Esophagus (tissue), 2 donors: Measurements from ENCODE around the gene MOCS3. TPM values are rescaled to one million over a fixed set of nuclear protein-coding genes. Genes with fewer than 3 reads are reported as not detected.
"Not testable (repeated sequence)": the region's sequence is repeated elsewhere in the genome, so short reads cannot be mapped to it uniquely, and the experiment has no call there.

Experiments
- H3K27ac ChIP-seq, 2 donors: one replicate each; pipeline ENCODE4 v1.5.1; 2013; ENCODE audit warnings: low read depth in 2 of 2, mild to moderate bottlenecking in 2 of 2, inconsistent platforms in 1 of 2, low read length in 1 of 2, moderate library complexity in 1 of 2
- H3K27me3 ChIP-seq, 2 donors: one replicate each; pipeline ENCODE4 v1.6.1; 2013; ENCODE audit warnings: low read length in 2 of 2, control low read depth in 1 of 2, mild to moderate bottlenecking in 1 of 2; ENCODE audit not compliant: insufficient read depth in 2 of 2, control insufficient read depth in 1 of 2
- H3K36me3 ChIP-seq, 2 donors: one replicate each; pipeline ENCODE4 v1.6.1; 2013; ENCODE audit warnings: low read length in 1 of 2; ENCODE audit not compliant: control insufficient read depth in 2 of 2, insufficient read depth in 2 of 2
- H3K4me1 ChIP-seq, 2 donors: one replicate each; pipeline ENCODE4 v1.6.1; 2013; ENCODE audit warnings: low read length in 1 of 2; ENCODE audit not compliant: control insufficient read depth in 2 of 2, insufficient read depth in 2 of 2
- H3K4me3 ChIP-seq, 2 donors: one replicate each; pipeline ENCODE4 v1.5.1; 2013; ENCODE audit warnings: low read length in 2 of 2, mild to moderate bottlenecking in 2 of 2, low read depth in 1 of 2, moderate library complexity in 1 of 2
- H3K9me3 ChIP-seq, 2 donors: one replicate each; pipeline ENCODE4 v1.6.1; 2013; ENCODE audit warnings: mild to moderate bottlenecking in 2 of 2, low read depth in 1 of 2, low read length in 1 of 2, moderate library complexity in 1 of 2; ENCODE audit not compliant: control insufficient read depth in 2 of 2, insufficient read depth in 1 of 2
- WGBS, 2 donors: extraction: QIAGEN DNeasy Blood & Tissue Kit; methylation state at CpG; one replicate each; pipeline ENCODE4 v1.1.7; 2013; 5-methylcytosine and 5-hydroxymethylcytosine counted together
- polyA plus RNA-seq, 2 donors: library from polyadenylated mRNA; stranded (reverse); fragments of 200-250 nt; gene quantifications; one replicate each; pipeline ENCODE4 v1.2.3, GENCODE V29; 2013
- donor health status: healthy with polysubstance abuse.
- donor health status: Bipolar disorder and iron deficiency.

MOCS3 gene
- polyA plus RNA-seq, 2 donors, result 1.3 to 2.8 TPM

- Histone ChIP-seq H3K9me3 (no peaks in the 10 kb centered on the region), H3K4me3 (peak within 1 kb of the TSS; percentile 65 to 89), H3K4me1 (peaks cover 7% of the 10 kb centered on the region in 2 donors), H3K27me3 (no peaks in the 10 kb centered on the region), H3K27ac (peak within 1 kb of the TSS; percentile 88 to 95), H3K36me3 (peaks cover 2 to 3% of the 10 kb centered on the region in 2 donors)
- WGBS, 2 donors, result 0% methylated on average over 52 of the region's 52 CpGs
Observed at GRCh38 chr20:50957798-50958614, 612 bp upstream of the MOCS3 start, which contains the start of gene DPM1. Gene DPM1, minus strand, starts transcription at chr20:50958532. Its CDS starts 9 bp downstream, at chr20:50958523.

DNA sequence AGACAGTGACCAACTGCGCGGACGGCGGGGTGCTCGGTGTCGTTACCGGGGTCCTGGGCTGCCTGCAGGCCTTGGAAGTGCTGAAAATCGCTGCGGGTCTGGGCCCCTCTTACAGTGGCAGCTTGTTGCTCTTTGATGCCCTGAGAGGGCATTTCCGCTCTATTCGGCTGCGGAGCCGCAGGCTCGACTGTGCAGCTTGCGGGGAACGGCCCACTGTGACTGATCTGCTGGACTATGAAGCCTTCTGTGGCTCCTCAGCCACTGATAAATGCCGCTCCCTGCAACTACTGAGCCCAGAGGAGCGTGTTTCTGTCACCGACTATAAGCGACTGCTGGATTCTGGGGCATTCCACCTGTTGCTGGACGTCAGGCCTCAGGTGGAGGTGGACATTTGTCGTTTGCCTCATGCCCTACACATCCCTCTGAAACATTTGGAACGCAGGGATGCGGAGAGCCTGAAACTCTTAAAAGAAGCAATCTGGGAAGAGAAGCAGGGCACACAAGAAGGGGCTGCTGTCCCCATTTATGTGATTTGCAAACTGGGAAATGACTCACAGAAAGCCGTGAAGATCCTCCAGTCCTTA, 1.0 kb downstream of the MOCS3 start:
- H3K36me3 ChIP-seq, result peaks cover 0 to 3% of the 10 kb centered on the region in 2 donors
- WGBS, 2 donors, result 64 to 67% methylated on average over 25 of the region's 25 CpGs
- peaks cover 7% of the 10 kb centered on the region in 2 donors for H3K4me1 ChIP-seq
- H3K4me3 ChIP-seq, result peak overlapping the region; percentile 65 to 89
- H3K27ac ChIP-seq, result peak overlapping the region in 1 of 2 donors; percentile 95
- no peaks in the 10 kb centered on the region for H3K9me3 ChIP-seq
- H3K27me3 ChIP-seq, result no peaks in the 10 kb centered on the region

DNA sequence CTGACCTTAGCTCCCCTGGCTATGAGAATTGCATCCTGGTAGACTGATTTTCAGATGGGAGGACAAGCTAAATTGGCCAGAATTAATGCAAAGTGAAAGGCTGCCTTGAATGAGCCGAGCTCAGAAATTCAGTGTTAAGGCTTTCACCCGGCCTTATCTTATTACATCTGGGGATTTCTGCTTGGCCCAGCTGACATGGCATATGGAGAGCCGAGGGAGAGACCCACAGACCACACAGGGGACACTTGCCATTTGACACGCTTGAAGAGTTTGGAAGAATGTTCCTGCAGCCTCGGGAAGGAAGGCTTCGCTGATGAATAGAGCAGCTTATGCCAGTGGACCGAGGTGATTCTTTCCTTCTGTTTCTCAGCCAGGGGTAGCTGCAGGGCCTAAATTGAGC, 9.0 kb downstream of the MOCS3 start:
- Histone ChIP-seq H3K9me3 (no peaks in the 10 kb centered on the region), H3K4me3 (no peak overlapping the region), H3K36me3 (no peaks in the 10 kb centered on the region), H3K4me1 (no peaks in the 10 kb centered on the region), H3K27ac (no peak overlapping the region), H3K27me3 (no peaks in the 10 kb centered on the region)
- WGBS, 2 donors, result 39 to 40% methylated on average over 7 of the region's 7 CpGs

GRCh38 chr20:50968289-50968688, 9.7 kb downstream of the MOCS3 start:
- WGBS, 2 donors, result 75 to 83% methylated on average over 9 of the region's 9 CpGs
- Histone ChIP-seq H3K27ac (no peak overlapping the region), H3K27me3 (no peaks in the 10 kb centered on the region), H3K4me3 (no peak overlapping the region), H3K4me1 (no peaks in the 10 kb centered on the region), H3K9me3 (no peaks in the 10 kb centered on the region), H3K36me3 (no peaks in the 10 kb centered on the region)

DNA sequence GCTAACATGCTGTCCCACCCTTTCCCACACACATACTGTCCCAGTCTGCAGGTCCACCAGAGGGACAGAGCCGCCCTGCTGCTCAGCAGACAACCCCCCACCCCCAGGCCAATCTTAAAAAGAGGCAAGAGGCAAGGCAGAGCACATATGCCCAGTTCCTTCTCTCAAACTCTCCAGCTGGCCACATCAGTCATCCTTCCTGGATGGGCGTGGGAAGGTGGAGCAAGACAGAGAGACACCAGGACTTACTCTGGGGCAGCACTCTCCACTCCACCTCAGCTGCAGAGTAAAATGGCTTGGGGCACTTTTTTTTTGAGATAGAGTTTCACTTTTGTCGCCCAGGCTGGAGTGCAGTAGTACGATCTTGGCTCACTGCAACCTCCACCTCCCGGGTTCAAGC, 10.8 kb downstream of the MOCS3 start:
- no peaks in the 10 kb centered on the region for H3K4me1 ChIP-seq
- H3K27ac ChIP-seq, result no peak overlapping the region
- no peaks in the 10 kb centered on the region for H3K9me3 ChIP-seq
- no peaks in the 10 kb centered on the region for H3K36me3 ChIP-seq
- no peak overlapping the region for H3K4me3 ChIP-seq
- 79 to 88% methylated on average over 5 of the region's 5 CpGs for WGBS, 2 donors
- H3K27me3 ChIP-seq, result no peaks in the 10 kb centered on the region

DNA sequence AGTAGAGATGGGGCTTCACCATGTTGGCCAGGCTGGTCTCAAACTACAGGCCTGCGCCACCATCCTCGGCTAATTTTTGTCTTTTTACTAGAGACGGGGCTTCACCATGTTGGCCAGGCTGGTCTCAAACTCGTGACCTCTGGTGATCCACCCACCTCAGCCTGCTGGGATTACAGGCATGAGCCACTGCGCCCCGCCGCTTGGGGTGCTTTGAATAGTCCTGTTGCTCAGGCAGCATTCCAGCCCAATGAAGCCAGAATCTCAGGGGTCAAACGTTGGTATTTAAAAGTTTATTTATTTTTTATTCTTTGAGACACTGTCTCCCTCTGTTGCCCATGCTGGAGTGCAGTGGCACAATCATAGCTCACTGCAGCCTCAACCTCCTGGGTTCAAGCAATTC, 11.3 kb downstream of the MOCS3 start:
- no peaks in the 10 kb centered on the region for H3K4me1 ChIP-seq
- H3K9me3 ChIP-seq, result no peaks in the 10 kb centered on the region
- H3K27ac ChIP-seq, result no peak overlapping the region
- H3K36me3 ChIP-seq, result no peaks in the 10 kb centered on the region
- WGBS, 2 donors, result 75 to 76% methylated on average over 8 of the region's 8 CpGs
- no peaks in the 10 kb centered on the region for H3K27me3 ChIP-seq
- no peak overlapping the region for H3K4me3 ChIP-seq

DNA sequence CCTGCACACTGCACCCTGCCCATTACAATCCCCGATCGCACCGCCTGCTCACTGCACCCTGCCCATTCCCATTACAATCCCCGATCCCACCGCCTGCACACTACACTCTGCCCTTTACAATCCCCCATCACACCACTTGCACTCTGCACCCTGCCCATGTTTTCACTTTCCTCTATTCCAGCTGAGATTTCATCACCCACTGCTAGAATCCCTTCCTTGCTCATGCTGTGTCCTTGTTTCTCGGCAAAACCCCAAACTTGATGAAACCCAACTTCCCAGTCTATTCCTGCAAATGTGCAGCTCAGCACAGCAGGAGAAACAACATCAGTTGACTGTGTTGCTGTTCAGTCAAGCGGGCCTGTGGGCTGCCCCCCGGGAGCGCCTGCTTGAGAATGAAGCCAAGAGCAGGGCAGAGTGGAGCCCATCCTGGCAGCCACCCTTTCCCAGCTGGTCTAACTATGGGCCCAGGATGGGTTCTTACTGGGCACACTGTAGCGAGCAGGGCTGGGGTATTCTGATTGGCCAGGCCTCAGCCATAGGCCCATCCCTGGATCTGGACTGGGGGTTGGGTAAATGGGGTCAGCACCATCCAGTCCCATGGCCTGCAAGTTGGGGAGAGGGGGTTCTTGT, 17.2 kb downstream of the MOCS3 start:
- WGBS, 2 donors, result 89 to 90% methylated on average over 10 of the region's 10 CpGs

DNA sequence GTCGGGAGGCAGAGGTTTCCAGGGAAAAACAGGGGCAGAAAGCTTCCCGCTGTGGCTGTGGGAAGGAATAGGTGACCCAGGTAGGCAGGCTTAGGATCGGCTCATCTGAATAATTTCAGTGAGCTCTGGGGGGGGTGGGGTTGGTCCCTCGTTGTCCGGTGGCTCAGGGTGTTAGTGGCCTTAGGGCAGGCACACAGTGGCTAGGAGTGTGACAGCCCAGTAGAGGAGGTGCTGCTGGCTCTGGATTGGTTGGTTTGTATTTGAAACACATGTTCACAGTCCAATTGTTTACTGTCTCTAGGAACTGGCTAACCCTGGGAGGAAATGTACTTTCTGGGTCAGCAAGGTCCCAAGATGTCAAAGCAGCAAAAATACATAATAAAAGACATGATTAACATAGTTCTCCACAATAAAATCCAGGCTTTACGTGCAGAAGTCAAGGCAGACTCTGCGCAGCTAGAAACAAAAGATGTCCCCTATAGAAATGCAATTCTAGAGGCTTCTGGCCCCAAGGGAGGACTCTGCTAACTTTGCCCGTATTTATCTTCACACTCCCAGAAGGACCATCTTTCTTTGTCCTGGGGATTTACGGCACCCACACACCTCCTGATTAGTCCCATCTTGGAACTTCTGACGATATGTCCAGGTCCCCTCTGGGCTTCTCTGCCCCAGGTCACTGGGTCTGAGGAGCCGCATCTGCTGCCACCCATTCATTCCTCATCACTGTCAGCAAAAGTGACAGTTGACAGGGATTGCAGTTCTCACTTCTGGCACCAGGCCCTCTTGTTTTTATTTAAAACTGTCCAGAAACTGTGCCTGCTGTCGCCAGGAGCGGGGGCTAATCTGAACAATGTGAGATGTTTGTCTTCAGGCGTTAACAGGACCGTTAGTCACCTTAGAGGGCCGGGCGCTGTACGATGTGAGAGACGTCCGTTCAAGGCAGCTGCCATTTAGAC, 18.7 kb downstream of the MOCS3 start:
- H3K9me3 ChIP-seq, result no peaks in the 10 kb centered on the region
- peaks cover 3 to 7% of the 10 kb centered on the region in 2 donors for H3K4me1 ChIP-seq
- H3K27me3 ChIP-seq, result no peaks in the 10 kb centered on the region
- H3K27ac ChIP-seq, result no peak overlapping the region
- 45 to 54% methylated on average over 20 of the region's 20 CpGs for WGBS, 2 donors
- no peaks in the 10 kb centered on the region for H3K36me3 ChIP-seq
- H3K4me3 ChIP-seq, result no peak overlapping the region

More for the DNA sequence above, 17.2 kb downstream of the MOCS3 start:
- no peaks in the 10 kb centered on the region for H3K36me3 ChIP-seq
- H3K27me3 ChIP-seq, result no peaks in the 10 kb centered on the region
- H3K4me1 ChIP-seq, result peaks cover 0 to 4% of the 10 kb centered on the region in 2 donors
- H3K4me3 ChIP-seq, result no peak overlapping the region
- no peak overlapping the region for H3K27ac ChIP-seq
- H3K9me3 ChIP-seq, result no peaks in the 10 kb centered on the region

DNA sequence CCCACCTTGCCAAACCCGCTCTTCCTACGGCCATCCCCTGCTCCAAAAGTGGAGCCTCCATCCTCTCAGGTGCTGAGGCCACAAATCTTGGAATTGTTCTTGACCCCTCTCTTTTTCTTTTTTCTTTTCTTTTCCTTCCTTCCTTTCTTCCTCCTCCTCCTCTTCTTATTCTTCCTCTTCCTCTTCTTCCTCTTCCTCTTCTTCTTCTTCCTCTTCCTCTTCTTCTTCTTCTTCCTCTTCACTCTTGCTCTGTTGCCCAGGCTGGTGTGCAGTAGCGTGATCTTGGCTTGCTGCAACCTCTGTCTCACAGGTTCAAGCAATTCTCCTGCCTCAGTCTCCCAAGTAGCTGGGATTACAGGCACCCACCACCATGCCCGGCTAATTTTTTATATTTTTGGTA, 19.9 kb downstream of the MOCS3 start:
- H3K4me1 ChIP-seq, H3K27ac ChIP-seq, H3K9me3 ChIP-seq, H3K27me3 ChIP-seq, H3K4me3 ChIP-seq, H3K36me3 ChIP-seq: not testable (repeated sequence)
- WGBS, 2 donors, result 87 to 89% methylated on average over 4 of the region's 4 CpGs
